Inflammatory macrophage treated with lipopolysaccharide for 1 hour (primary cell): ENCODE results near the gene KRTAP9-7.
"Not testable (repeated sequence)": the region's sequence is repeated elsewhere in the genome, so short reads cannot be mapped to it uniquely, and the experiment has no call there.

ENCODE experiments used
- DNase-seq, 2 donors: peaks; one replicate each; pipeline ENCODE4 v3.0.0-alpha.2; 2020 to 2022

KRTAP9-7 gene, protein sequence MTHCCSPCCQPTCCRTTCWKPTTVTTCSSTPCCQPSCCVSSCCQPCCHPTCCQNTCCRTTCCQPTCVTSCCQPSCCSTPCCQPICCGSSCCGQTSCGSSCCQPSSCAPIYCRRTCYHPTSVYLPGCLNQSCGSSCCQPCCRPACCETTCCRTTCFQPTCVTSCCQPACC

DNA sequence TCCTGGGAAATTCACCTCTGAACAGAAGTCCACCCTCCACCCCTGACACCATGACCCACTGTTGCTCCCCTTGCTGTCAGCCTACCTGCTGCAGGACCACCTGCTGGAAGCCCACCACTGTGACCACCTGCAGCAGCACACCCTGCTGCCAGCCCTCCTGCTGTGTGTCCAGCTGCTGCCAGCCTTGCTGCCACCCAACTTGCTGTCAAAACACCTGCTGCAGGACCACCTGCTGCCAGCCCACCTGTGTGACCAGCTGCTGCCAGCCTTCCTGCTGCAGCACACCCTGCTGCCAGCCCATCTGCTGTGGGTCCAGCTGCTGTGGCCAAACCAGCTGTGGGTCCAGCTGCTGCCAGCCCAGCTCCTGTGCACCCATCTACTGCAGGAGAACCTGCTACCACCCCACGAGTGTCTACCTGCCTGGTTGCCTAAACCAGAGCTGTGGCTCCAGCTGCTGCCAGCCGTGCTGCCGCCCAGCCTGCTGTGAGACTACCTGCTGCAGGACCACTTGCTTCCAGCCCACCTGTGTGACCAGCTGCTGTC lies at the start of gene KRTAP9-7:
Gene KRTAP9-7, plus strand, starts transcription at position 51 of the 543 bp plus-strand sequence. Its CDS starts 0 bp downstream, at position 51.
- DNase-seq = not testable (repeated sequence)

DNA sequence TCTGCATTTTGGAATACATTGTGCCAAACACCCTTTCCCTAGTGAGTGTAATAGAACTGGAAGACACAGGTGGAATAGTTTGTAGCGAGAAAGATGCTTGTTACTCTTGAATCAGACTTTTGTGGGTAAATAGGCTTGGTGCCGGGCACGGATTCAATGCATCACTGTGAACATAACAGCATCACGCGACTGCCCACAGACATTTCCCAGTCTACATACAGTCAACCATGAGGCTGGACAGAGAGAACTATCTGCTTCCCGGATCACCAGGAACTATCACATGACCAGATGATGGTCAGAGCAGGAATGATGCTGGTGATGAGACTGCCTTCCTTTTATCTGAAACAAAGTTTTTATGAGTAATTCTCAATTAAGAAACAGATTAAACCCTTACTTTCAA lies 49.4 kb upstream of the KRTAP9-7 start:
- no peak for DNase-seq

DNA sequence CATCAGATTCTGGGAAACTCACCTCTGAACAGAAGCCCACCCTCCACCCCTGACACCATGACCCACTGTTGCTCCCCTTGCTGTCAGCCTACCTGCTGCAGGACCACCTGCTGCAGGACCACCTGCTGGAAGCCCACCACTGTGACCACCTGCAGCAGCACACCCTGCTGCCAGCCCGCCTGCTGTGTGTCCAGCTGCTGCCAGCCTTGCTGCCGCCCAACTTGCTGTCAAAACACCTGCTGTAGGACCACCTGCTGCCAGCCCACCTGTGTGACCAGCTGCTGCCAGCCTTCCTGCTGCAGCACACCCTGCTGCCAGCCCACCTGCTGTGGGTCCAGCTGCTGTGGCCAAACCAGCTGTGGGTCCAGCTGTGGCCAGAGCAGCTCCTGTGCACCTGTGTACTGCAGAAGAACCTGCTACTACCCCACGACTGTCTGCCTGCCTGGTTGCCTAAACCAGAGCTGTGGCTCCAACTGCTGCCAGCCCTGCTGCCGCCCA lies 48.9 kb upstream of the KRTAP9-7 start, which contains the start of gene KRTAP9-2:
Gene KRTAP9-2, plus strand, starts transcription at position 51 of the 498 bp plus-strand sequence. Its CDS starts 7 bp downstream, at position 58.
- not testable (repeated sequence) for DNase-seq

DNA sequence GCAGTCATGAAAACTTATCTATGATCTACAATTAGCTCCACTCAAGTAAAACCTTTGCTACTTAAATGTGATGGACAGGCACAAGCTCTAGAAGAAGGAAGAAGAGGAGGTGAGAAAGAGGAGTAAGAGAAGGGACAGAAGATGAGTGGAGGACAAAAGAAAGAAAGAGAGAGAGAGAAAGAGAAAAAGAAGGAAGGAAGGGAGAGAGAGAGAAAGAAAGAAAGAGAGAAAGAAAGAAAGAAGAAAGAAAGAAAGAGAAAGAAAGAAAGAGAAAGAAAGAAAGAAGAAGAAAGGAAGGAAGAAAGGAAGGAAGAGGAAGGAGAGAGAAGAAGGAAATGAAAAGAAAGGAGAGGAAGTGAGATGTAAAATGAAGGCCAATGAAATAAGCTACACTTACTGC lies 45.4 kb upstream of the KRTAP9-7 start:
- no peak for DNase-seq

DNA sequence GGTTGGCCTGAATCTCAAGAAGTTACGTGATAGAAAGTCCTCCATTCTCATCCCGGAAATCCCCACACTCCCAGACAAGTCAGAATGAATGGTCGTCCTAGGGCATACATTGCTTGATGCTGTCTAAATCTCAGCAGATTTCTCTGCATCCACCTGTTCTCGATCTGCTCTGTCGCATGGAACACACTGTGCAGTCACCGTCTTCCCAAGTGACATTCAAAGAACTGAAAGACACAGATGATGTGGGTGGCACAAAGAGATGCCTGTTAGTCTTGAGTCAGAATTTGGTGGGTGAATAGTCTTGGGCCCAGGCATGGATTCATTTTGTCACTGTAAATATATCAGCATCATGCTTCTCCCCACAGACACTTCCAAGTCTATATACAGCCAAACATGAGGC lies 43.8 kb upstream of the KRTAP9-7 start:
- no peak for DNase-seq

DNA sequence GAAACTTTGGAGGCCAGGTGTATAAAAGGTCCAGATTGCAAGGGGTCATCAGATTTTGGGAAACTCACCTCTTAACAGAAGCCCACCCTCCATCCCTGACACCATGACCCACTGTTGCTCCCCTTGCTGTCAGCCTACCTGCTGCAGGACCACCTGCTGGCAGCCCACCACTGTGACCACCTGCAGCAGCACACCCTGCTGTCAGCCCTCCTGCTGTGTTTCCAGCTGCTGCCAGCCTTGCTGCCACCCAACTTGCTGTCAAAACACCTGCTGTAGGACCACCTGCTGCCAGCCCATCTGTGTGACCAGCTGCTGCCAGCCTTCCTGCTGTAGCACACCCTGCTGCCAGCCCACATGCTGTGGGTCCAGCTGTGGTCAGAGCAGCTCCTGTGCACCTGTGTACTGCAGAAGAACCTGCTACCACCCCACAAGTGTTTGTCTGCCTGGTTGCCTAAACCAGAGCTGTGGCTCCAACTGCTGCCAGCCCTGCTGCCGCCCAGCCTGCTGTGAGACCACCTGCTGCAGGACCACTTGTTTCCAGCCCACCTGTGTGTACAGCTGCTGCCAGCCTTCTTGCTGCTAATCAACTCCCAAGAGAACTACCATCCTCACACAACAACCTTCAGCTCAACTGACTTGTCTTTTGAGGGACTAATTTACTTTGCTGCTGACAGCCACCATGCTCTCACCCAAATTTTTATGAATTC lies 42.9 kb upstream of the KRTAP9-7 start, which contains the start of gene KRTAP9-3:
Gene KRTAP9-3, plus strand, starts transcription at position 51 of the 707 bp plus-strand sequence. Its CDS starts 53 bp downstream, at position 104.
- not testable (repeated sequence) for DNase-seq

DNA sequence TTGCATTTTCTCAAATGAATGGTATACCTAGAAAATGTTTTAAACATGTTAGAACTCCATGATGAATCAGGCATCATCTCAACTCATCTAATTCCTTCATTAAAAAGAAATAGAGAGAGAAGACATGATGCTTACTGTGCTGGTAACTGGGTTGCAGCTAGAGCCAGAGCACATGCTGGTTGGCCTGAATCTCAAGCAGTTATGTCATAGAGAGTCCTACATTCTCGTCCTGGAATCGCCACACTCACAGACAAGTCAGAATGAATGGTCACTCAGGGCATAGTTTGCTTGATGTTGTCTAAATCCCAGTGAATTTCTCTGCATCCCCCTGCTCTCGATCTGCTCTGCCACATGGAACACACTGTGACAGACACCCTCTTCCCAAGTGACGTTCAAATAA lies 38.4 kb upstream of the KRTAP9-7 start:
- not testable (repeated sequence) for DNase-seq

DNA sequence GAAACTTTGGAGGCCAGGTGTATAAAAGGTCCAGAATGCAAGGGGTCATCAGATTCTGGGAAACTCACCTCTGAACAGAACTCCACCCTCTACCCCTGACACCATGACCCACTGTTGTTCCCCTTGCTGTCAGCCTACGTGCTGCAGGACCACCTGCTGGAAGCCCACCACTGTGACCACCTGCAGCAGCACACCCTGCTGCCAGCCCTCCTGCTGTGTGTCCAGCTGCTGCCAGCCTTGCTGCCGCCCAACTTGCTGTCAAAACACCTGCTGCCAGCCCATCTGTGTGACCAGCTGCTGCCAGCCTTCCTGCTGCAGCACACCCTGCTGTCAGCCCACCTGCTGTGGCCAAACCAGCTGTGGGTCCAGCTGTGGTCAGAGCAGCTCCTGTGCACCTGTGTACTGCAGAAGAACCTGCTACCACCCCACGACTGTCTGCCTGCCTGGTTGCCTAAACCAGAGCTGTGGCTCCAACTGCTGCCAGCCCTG lies 37.5 kb upstream of the KRTAP9-7 start, which contains the start of gene KRTAP9-8:
Gene KRTAP9-8, plus strand, starts transcription at position 51 of the 489 bp plus-strand sequence. Its CDS starts 53 bp downstream, at position 104.
- not testable (repeated sequence) for DNase-seq

DNA sequence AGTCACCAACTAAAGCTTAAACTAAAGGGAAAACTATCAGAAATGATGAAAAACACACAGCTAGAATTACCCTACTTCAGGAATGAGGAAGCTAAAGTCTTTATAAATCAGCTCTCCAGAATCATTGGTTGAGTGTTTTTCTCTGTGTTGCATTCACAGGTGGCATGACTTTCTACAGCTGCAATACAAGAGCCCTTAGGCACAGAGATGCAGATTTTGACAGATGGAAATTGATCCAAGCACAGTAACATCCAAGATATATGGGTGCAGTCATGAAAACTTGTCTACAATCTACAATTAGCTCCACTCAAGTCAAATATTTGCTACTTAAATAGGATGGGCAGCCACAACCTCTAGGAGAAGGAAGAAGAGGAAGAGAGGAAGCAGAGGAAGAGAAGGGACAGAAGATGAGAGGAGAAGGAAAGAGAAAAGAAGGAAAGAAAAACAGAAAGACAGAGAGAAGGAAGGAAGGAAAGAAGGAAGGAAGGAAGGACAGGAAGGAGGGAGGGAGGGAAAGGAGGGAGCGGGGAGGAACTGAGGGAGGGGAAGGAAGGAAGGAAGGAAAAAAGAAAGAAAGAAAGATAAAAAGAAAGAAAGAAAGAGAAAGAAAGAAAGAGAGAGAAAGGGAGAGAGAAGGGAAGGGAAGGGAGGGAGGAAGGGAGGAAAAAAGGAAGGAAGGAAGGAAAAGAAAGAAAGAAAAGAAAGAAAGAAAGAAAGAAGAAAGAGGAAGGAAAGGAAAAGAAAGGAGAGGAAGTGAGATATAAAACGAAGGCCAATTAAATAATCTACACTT lies 28.3 kb upstream of the KRTAP9-7 start:
- DNase-seq = not testable (repeated sequence)

DNA sequence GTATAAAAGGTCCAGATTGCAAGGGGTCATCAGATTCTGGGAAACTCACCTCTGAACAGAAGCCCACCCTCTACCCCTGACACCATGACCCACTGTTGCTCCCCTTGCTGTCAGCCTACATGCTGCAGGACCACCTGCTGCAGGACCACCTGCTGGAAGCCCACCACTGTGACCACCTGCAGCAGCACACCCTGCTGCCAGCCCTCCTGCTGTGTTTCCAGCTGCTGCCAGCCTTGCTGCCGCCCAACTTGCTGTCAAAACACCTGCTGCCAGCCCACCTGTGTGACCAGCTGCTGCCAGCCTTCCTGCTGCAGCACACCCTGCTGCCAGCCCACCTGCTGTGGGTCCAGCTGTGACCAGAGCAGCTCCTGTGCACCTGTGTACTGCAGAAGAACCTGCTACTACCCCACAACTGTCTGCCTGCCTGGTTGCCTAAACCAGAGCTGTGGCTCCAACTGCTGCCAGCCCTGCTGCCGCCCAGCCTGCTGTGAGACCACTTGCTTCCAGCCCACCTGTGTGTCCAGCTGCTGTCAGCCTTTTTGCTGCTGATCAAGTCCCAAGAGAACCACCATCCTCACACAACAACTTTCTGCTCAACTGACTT lies 25.8 kb upstream of the KRTAP9-7 start, which contains the start of gene KRTAP9-4:
Gene KRTAP9-4, plus strand, starts transcription at position 51 of the 604 bp plus-strand sequence. Its CDS starts 34 bp downstream, at position 85.
- DNase-seq = not testable (repeated sequence)

DNA sequence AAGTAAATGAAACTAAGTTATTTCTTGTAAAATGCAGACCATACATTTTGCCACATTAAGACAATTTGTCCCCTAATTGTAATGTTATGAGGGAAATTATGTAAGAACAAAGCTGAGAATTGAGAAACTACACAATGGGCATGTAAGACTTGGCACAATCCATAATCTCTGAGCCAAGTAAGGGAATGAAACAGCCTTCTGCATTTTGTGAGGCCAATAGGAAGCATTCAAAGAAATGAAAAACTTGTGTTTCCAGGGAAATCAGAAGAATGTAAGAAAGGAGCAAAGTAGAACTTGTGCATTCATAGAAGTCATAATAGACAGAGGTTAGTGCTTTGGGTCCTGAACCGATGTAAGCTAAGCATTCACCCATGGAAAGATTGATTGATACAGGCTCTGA lies 24.2 kb upstream of the KRTAP9-7 start:
- no peak for DNase-seq

DNA sequence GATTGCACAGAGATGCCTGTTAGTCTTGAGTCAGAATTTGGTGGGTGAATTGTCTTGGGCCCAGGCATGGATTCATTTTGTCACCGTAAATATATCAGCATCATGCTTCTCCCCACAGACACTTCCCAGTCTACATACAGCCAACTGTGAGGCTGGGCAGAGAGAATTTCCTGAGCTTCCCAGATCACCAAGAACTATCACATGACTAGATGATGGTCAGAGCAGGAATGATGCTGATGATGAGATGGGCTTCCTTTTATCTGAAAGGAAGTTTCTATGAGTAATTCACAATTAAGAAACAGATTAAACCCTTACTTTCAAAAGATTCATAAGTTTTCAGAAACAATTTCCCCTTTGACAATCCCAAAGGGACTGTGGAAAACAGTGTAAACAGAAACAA lies 20.6 kb upstream of the KRTAP9-7 start:
- DNase-seq = no peak

DNA sequence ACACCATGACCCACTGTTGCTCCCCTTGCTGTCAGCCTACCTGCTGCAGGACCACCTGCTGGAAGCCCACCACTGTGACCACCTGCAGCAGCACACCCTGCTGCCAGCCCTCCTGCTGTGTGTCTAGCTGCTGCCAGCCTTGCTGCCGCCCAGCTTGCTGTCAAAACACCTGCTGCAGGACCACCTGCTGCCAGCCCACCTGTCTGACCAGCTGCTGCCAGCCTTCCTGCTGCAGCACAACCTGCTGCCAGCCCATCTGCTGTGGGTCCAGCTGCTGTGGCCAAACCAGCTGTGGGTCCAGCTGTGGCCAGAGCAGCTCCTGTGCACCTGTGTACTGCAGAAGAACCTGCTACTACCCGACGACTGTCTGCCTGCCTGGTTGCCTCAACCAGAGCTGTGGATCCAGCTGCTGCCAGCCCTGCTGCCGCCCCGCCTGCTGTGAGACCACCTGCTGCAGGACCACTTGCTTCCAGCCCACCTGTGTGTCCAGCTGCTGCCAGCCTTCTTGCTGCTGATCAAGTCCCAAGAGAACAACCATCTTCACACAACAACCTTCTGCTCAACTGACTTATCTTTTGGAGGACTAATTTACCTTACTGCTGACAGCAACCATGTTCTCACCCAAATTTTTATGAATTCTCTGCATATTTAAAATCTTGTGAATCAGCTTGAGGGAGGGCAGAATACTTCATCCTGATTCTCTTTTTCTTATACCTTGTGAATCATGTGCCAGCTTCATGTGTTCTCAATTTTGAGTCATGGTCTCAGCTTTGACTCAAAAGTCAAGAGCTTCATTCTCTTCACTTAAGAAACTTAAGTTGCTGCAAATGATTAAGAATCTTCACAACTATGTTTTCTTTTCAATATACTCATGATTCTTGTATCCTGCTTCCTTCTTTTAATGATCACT lies 19.9 kb upstream of the KRTAP9-7 start, which contains the start of gene KRTAP9-9:
Gene KRTAP9-9, plus strand, starts transcription at position 4 of the 910 bp plus-strand sequence.
- DNase-seq = not testable (repeated sequence)

DNA sequence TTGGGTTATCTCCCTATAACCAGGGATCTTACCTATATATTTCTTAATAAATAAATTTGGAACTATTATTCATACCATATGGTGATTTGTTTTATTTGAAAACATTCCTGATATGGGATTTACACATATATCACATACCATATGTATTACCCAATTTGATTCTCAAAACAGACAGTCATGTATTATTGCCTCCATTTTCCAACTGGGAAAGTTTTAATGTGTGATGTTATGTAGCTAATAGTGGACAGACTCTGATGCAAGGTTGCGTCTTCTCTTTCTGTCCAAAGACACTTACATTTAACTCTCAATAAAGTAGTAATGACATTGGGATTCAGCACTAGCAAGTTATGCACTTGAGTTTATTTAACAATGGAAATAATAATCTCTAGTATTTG lies 19.2 kb upstream of the KRTAP9-7 start:
- DNase-seq = no peak

DNA sequence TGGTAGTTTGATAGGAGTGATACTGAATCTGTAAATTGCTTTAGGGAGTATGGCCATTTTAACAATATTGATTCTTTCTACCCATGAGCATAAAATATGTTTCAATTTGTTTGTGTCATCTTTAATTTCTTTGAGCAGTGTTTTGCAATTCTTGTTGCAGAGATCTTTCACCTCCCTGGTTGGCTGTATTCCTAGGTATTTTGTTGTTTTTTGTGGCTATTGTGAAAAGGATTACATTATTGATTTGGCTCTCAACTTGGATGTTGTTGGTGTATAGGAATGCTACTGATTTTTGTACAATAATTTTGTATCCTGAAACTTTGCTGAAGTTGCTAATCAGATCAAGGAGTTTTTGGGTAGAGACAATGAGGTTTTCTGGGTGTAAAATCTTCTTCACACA lies 17.1 kb upstream of the KRTAP9-7 start:
- DNase-seq = no peak

DNA sequence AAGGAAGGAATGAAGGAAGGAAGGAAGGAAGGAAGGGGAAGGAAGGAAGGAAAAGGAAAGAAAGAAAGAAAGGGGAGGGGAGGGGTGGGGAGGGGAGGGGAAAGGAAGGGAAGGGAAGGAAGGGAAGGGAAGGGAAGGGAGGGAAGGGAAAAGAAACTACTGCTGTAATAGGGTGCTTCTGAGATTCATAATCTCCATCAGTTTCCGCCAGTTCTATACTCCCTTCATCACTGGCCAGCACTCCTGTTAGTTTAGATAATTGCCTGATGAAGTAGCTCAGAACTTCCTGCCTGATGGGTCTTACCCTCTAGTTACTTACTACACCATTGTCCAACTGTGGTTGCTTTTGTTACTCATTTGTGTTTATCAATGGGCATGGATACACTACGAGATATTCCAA lies 12.3 kb upstream of the KRTAP9-7 start:
- DNase-seq = no peak

DNA sequence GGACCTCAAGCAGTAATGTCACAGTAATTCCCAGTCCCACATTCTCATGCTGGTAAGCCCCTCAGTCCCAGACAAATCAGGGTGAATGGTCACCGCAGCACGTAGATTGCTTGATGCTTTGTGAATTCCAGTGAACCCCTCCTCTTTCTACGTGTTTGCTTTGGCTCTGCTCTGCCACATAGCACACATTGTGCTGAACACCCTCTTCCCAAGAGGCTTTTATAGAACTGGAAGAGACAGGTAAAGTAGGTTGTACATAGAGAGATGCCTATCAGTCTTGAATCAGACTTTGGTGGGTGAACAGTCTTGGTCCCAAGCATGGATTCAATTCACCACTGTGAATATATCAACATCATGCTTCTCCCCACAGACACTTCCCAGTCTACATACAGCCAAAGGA lies 10.9 kb upstream of the KRTAP9-7 start:
- no peak for DNase-seq

DNA sequence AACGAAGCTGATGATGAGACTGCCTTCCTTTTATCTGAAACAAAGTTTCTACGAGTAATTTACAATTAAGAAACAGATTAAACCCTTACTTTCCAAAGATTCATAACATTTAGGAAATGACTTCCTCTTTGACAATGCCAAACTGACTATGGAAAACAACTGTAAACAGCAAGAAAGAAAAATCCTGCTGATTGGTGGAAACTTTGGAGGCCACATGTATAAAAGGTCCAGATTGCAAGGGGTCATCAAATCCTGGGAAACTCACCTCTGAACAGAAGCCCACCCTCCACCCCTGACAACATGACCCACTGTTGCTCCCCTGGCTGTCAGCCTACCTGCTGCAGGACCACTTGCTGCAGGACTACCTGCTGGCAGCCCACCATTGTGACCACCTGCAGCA lies 10.4 kb upstream of the KRTAP9-7 start, which contains the start of gene KRTAP9-6:
Gene KRTAP9-6, plus strand, starts transcription at position 301 of the 400 bp plus-strand sequence. Its CDS starts 0 bp downstream, at position 301.
- no peak for DNase-seq

DNA sequence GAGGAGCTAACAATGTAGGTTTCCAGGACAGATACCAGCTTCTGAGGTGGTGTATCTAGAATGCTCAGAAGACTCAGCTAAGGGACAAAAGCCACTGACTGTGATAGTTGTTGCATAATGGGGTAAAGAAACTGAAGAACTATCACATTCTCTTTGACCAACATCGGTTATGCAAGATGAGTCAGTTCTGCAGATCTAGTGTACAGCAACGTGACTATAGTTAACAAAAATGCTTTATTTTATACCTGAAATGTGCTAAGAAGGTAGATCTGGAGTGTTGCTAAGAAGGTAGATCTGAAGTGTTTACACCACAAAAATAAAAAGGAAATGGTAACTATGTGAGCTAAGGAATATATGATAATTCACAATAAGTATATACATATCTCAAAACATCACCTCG lies 7.8 kb upstream of the KRTAP9-7 start:
- no peak for DNase-seq

DNA sequence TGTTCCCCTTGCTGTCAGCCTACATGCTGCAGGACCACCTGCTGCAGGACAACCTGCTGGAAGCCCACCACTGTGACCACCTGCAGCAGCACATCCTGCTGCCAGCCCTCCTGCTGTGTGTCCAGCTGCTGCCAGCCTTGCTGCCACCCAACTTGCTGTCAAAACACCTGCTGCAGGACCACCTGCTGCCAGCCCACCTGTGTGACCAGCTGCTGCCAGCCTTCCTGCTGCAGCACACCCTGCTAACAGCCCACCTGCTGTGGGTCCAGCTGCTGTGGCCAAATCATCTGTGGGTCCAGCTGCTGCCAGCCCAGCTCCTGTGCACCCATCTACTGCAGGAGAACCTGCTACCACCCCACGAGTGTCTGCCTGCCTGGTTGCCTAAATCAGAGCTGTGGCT lies 4.2 kb upstream of the KRTAP9-7 start:
- not testable (repeated sequence) for DNase-seq

DNA sequence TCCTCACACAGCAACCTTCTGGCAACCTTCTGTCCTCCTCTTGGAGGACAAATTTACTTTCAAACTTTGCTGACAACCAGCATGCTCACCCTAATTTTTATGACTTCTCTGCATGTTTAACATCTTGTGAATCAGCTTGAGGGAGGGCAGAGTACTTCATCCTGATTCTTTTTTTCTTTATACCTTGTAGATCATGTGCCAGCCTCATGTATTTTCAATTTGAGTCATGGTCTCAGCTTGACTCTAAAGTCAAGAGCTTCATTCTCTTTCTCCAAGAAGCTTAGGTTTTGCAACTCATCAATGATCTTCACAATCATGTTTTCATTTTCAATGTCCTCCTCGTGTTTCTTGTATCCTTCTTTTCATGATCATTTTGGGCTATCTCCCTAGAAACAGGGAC lies 3.6 kb upstream of the KRTAP9-7 start:
- no peak for DNase-seq
